ENCODE measurements around the gene SGTA.

The SGTA gene

DNA sequence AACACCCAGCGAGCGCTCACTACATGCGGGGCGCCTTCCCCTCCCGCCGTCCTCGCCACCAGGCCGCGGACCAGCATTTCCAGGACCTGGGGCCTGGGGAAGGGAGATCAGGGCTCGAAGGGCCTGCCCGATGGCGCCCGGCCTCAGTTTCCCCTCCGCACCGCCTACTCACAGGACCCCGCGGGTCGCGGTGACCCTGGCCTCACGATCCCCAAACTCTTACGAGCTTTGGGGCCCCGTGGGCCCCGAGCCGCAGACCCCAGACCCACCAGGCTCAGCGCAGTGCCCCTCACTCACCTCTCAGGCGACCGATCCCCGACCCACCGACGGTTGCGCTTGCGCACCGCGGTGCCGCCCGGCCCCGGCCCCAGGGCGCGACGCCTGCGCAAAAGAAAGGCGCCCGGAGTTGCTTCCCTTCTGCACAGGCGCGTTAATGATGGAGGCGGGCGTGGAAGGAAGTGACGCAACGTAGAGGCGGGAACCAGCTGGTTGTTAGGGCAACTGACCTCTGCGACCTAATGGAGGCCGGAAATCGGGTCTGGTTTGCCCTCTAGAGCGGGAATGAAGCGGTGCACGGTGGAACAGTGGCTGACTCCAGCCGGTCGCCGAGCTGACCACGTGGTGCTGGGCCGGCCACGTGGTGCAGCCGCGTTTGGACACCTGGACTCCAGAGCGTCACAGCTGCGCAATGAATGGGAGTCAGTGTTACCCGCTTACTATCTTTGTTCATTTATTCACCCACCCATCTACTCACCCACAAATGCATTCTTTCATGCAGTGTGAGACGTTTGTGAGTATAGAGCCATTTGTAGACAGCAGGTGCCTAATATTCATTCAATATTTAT lies at the start of gene SGTA (continued):
- TF ChIP-seq, protein P1, sequence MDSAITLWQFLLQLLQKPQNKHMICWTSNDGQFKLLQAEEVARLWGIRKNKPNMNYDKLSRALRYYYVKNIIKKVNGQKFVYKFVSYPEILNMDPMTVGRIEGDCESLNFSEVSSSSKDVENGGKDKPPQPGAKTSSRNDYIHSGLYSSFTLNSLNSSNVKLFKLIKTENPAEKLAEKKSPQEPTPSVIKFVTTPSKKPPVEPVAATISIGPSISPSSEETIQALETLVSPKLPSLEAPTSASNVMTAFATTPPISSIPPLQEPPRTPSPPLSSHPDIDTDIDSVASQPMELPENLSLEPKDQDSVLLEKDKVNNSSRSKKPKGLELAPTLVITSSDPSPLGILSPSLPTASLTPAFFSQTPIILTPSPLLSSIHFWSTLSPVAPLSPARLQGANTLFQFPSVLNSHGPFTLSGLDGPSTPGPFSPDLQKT (IDR thresholded peaks at IDR 0.05; ENCODE audit: borderline replicate concordance, low read depth, low read length), result no peak
- TF ChIP-seq SP7 (tag by site-specific recombination; IDR thresholded peaks at IDR 0.05) (peak; percentile 66), KLF10 (tag by site-specific recombination; IDR thresholded peaks at IDR 0.05) (no peak), ZNF658 (tag by site-specific recombination; IDR thresholded peaks at IDR 0.05) (no peak), ZFHX2 (tag by site-specific recombination; conservative IDR thresholded peaks at IDR 0.05) (peak; percentile 13), ZNF768 (tag by site-specific recombination; IDR thresholded peaks at IDR 0.05) (no peak), ZNF791 (tag by site-specific recombination; IDR thresholded peaks at IDR 0.05) (no peak), SCRT1 (tag by site-specific recombination; IDR thresholded peaks at IDR 0.05; ENCODE audit: borderline replicate concordance) (no peak), GLI4 (tag by site-specific recombination; IDR thresholded peaks at IDR 0.05) (no peak), ZNF426 (tag by site-specific recombination; IDR thresholded peaks at IDR 0.05) (no peak), ZSCAN16 (tag by site-specific recombination; IDR thresholded peaks at IDR 0.05) (no peak), ZNF521 (tag by site-specific recombination; IDR thresholded peaks at IDR 0.05) (no peak), ZFP37 (tag by site-specific recombination; IDR thresholded peaks at IDR 0.05) (no peak), ZNF416 (tag by site-specific recombination; IDR thresholded peaks at IDR 0.05) (no peak), ZNF654 (tag by site-specific recombination; IDR thresholded peaks at IDR 0.05; ENCODE audit: low read depth) (no peak), ZIC2 (tag by site-specific recombination; IDR thresholded peaks at IDR 0.05) (no peak), ZNF157 (tag by site-specific recombination; IDR thresholded peaks at IDR 0.05) (no peak), ZNF423 (tag by site-specific recombination; IDR thresholded peaks at IDR 0.05) (no peak), ZNF292 (tag by site-specific recombination; IDR thresholded peaks at IDR 0.05; ENCODE audit: borderline replicate concordance, low read depth) (no peak), BCL11A (tag by site-specific recombination; IDR thresholded peaks at IDR 0.05; ENCODE audit: low read depth) (peak; percentile 81; the same call in 1 of the 2 replicates), ZNF514 (tag by site-specific recombination; IDR thresholded peaks at IDR 0.05) (no peak), OVOL3 (tag by site-specific recombination; IDR thresholded peaks at IDR 0.05) (no peak), ZNF341 (tag by site-specific recombination; IDR thresholded peaks at IDR 0.05; ENCODE audit: low read depth) (no peak), ZBTB21 (tag by site-specific recombination; IDR thresholded peaks at IDR 0.05) (peak; percentile 64; the same call in 1 of the 2 replicates), ZNF266 (tag by site-specific recombination; IDR thresholded peaks at IDR 0.05; ENCODE audit: low read depth) (no peak), ZNF202 (tag by site-specific recombination; IDR thresholded peaks at IDR 0.05; ENCODE audit: borderline replicate concordance) (no peak), ZNF571 (tag by site-specific recombination; IDR thresholded peaks at IDR 0.05) (no peak), ZSCAN23 (tag by site-specific recombination; IDR thresholded peaks at IDR 0.05) (no peak), ZNF707 (tag by site-specific recombination; IDR thresholded peaks at IDR 0.05) (no peak), TCF7L2 (IDR thresholded peaks at IDR 0.05; ENCODE audit: borderline replicate concordance, low read depth, low read length) (no peak), ZNF670 (tag by site-specific recombination; IDR thresholded peaks at IDR 0.05; ENCODE audit: low read depth) (no peak), ZNF350 (tag by site-specific recombination; IDR thresholded peaks at IDR 0.05) (no peak), GLI2 (tag by site-specific recombination; IDR thresholded peaks at IDR 0.05; ENCODE audit: borderline replicate concordance, low read depth) (no peak), ZNF211 (tag by site-specific recombination; IDR thresholded peaks at IDR 0.05; ENCODE audit: low read depth) (no peak), ZNF558 (tag by site-specific recombination; IDR thresholded peaks at IDR 0.05) (no peak), BCL11B (tag by site-specific recombination; IDR thresholded peaks at IDR 0.05; ENCODE audit: low read depth) (peak; percentile 98), KLF8 (tag by site-specific recombination; IDR thresholded peaks at IDR 0.05) (no peak), ZNF585B (tag by site-specific recombination; IDR thresholded peaks at IDR 0.05) (no peak), ZNF133 (tag by site-specific recombination; IDR thresholded peaks at IDR 0.05) (no peak)
- TF ChIP-seq, protein P2, sequence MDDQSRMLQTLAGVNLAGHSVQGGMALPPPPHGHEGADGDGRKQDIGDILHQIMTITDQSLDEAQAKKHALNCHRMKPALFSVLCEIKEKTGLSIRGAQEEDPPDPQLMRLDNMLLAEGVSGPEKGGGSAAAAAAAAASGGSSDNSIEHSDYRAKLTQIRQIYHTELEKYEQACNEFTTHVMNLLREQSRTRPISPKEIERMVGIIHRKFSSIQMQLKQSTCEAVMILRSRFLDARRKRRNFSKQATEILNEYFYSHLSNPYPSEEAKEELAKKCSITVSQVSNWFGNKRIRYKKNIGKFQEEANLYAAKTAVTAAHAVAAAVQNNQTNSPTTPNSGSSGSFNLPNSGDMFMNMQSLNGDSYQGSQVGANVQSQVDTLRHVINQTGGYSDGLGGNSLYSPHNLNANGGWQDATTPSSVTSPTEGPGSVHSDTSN (CRISPR knock-in tag; IDR thresholded peaks at IDR 0.05), result no peak
- TF ChIP-seq, protein P3, sequence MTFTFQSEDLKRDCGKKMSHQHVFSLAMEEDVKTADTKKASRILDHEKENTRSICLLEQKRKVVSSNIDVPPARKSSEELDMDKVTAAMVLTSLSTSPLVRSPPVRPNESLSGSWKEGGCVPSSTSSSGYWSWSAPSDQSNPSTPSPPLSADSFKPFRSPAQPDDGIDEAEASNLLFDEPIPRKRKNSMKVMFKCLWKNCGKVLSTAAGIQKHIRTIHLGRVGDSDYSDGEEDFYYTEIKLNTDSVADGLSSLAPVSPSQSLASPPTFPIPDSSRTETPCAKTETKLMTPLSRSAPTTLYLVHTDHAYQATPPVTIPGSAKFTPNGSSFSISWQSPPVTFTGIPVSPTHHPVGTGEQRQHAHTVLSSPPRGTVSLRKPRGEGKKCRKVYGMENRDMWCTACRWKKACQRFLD (tag by site-specific recombination; IDR thresholded peaks at IDR 0.05), result no peak
